GM18502 (cell line): ENCODE measurements around the gene ITPK1.
A peak's percentile ranks its signal among the peaks of the same experiment; 100 is the strongest.

Source experiments
- ATAC-seq: cut with Tn5 transposase; IDR thresholded peaks from one replicate; pipeline ENCODE4 v1.9.1; 2021; ENCODE audit warnings: mild to moderate bottlenecking; ENCODE audit not compliant: unreplicated experiment, poor library complexity

Gene ITPK1

GRCh38 chr14:92960706-92961566 is 154.8 kb downstream of the ITPK1 start:
- no peak for ATAC-seq

- ATAC-seq: no peak
Observed at GRCh38 chr14:92959761-92960680, 155.7 kb downstream of the ITPK1 start.

GRCh38 chr14:92959189-92959531 is 156.6 kb downstream of the ITPK1 start:
- ATAC-seq: no peak

- ATAC-seq: no peak
Observed at GRCh38 chr14:92958373-92959188, 157.1 kb downstream of the ITPK1 start.

- ATAC-seq: no peak
Observed at GRCh38 chr14:92956961-92957360, 158.8 kb downstream of the ITPK1 start.

GRCh38 chr14:92955381-92955780 is 160.3 kb downstream of the ITPK1 start:
- ATAC-seq: no peak

GRCh38 chr14:92954933-92955332 is 160.8 kb downstream of the ITPK1 start:
- no peak for ATAC-seq

- no peak for ATAC-seq
Observed at GRCh38 chr14:92953526-92953925, 162.2 kb downstream of the ITPK1 start.

GRCh38 chr14:92952481-92953298 is 163.0 kb downstream of the ITPK1 start:
- ATAC-seq: no peak

- ATAC-seq: peak; percentile 76
Observed at GRCh38 chr14:92951912-92952471, 163.7 kb downstream of the ITPK1 start.

- ATAC-seq: no peak
Observed at GRCh38 chr14:92951261-92951660, 164.5 kb downstream of the ITPK1 start.

GRCh38 chr14:92950773-92951172 is 165.0 kb downstream of the ITPK1 start:
- no peak for ATAC-seq

- no peak for ATAC-seq
Observed at GRCh38 chr14:92950193-92950540, 165.6 kb downstream of the ITPK1 start.

GRCh38 chr14:92949496-92950192 is 166.1 kb downstream of the ITPK1 start:
- no peak for ATAC-seq

GRCh38 chr14:92948647-92949046 is 167.1 kb downstream of the ITPK1 start:
- no peak for ATAC-seq

GRCh38 chr14:92946847-92947545 is 168.7 kb downstream of the ITPK1 start:
- no peak for ATAC-seq

GRCh38 chr14:92945959-92946846 is 169.5 kb downstream of the ITPK1 start:
- ATAC-seq: no peak
